Airway epithelial cell (primary cell): ENCODE measurements around the gene NUDT10. TPM values are rescaled to one million over a fixed set of nuclear protein-coding genes. Genes with fewer than 3 reads are reported as not detected.

Source experiments
- total RNA-seq: library from RNA; depleted of rRNA; stranded (reverse); fragments of >200 nt; gene quantifications from 2 replicates; pipeline ENCODE4 v1.2.3, GENCODE V29; 2015

Gene NUDT10
- 1.3 and 2.3 TPM in 2 replicates for total RNA-seq

GRCh38 chrX:51332188-51332942 lies at the start of gene NUDT10:
Gene NUDT10 (plus strand): TSS chrX:51332822. CDS start chrX:51332966, 144 bp downstream.

Other genes starting within 250 kb of the NUDT10 start
- gene NUDT11, start 163.8 kb downstream of the NUDT10 start, total RNA-seq = 11.8 and 12.8 TPM in 2 replicates